Duodenal mucosa (tissue), 2 donors: ENCODE results near the gene FAM221B.
A peak's percentile ranks its signal among the peaks of the same experiment; 100 is the strongest.

Source experiments
- H3K27ac ChIP-seq: one replicate; pipeline ENCODE4 v1.7.0; 2013; ENCODE audit warnings: low read depth, low read length
- H3K27me3 ChIP-seq, 2 donors: one replicate each; pipeline ENCODE4 v1.7.0; 2013; ENCODE audit warnings: low read length in 2 of 2, control low read depth in 1 of 2; ENCODE audit not compliant: insufficient read depth in 2 of 2, control insufficient read depth in 1 of 2
- H3K36me3 ChIP-seq, 2 donors: one replicate each; pipeline ENCODE4 v1.7.0; 2013; ENCODE audit warnings: low read length in 2 of 2, control low read depth in 1 of 2; ENCODE audit not compliant: insufficient read depth in 2 of 2, control insufficient read depth in 1 of 2
- H3K4me1 ChIP-seq, 2 donors: one replicate each; pipeline ENCODE4 v1.7.0; 2013; ENCODE audit warnings: low read length in 2 of 2, control low read depth in 1 of 2; ENCODE audit not compliant: insufficient read depth in 2 of 2, control insufficient read depth in 1 of 2
- H3K4me3 ChIP-seq, 2 donors: one replicate each; pipeline ENCODE4 v1.7.0; 2013; ENCODE audit warnings: low read length in 2 of 2, low read depth in 1 of 2
- H3K9ac ChIP-seq, 2 donors: one replicate each; pipeline ENCODE4 v1.7.0; 2013; ENCODE audit warnings: low read length in 2 of 2, low read depth in 1 of 2
- H3K9me3 ChIP-seq, 2 donors: one replicate each; pipeline ENCODE4 v1.7.0; 2013; ENCODE audit warnings: low read length in 2 of 2, control low read depth in 1 of 2; ENCODE audit not compliant: control insufficient read depth in 1 of 2

FAM221B gene, protein sequence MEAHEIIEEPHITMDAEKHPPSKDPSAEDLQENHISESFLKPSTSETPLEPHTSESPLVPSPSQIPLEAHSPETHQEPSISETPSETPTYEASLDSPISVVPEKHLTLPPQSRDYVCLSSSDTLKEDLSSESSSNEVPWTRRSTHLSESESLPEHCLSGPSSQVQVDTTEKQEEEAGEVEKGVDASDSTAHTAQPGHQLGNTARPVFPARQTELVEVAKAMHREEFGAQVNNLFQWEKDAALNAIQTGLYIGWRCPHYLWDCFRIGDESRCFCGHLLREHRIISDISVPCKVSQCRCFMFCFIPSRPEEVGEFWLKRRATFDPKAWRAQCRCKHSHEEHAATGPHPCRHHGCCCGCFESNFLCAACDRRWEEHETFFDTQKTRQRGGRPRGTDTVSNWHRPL

DNA sequence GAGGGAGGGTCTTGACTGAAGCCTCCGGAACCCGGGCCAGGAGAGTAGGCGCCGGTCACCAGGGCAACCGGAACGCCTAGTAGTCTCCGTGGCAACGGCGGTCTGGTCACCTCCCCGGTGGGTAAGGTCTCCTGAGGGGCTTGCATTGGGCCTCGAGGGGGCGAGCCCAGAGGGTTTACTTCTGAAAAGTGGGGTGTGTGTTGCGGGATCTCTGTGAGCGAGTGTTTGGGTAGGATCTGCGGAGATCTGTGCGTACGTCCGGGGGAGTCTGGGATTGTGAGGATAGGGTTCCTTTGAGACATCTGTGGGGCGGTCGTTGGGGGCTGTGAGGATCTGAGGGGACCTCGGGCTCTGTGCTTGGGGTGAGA, at the start of gene FAM221B:
FAM221B (minus strand) TSS at position 17 of the 368 bp plus-strand sequence. CDS start 2,571 bp downstream, outside the sequence.
- Histone ChIP-seq H3K27me3 (no peaks in the 10 kb centered on the region), H3K27ac (peak within 1 kb of the TSS; percentile 88), H3K4me3 (peak within 1 kb of the TSS; percentile 75 to 82), H3K4me1 (peaks cover 19 to 23% of the 10 kb centered on the region in 2 donors), H3K36me3 (no peaks in the 10 kb centered on the region), H3K9me3 (no peaks in the 10 kb centered on the region), H3K9ac (peak within 1 kb of the TSS; percentile 81 to 87)

DNA sequence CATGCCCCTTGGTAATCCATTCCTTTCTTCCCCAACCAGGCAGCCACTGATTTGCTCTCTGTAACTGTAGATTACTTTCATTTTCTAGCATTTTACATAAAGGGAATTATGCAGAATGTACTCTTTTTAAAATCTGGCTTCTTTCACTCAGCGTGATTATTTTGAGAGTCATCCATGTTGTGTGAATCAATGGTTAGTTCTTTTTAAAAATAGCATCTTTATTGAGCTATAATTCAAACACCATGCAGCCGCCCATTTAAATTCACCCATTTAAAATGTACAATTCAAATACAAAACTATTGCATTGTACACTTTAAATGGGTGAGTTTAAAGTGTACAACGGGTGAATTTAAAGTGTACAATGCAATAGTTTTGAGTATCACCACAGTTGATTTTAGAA, 44.0 kb upstream of the FAM221B start:
- H3K9ac ChIP-seq = no peak overlapping the region
- H3K27ac ChIP-seq = no peak overlapping the region
- H3K36me3 ChIP-seq = no peaks in the 10 kb centered on the region
- H3K27me3 ChIP-seq = no peaks in the 10 kb centered on the region
- peaks cover 0 to 6% of the 10 kb centered on the region in 2 donors for H3K9me3 ChIP-seq
- no peak overlapping the region for H3K4me3 ChIP-seq
- no peaks in the 10 kb centered on the region for H3K4me1 ChIP-seq

DNA sequence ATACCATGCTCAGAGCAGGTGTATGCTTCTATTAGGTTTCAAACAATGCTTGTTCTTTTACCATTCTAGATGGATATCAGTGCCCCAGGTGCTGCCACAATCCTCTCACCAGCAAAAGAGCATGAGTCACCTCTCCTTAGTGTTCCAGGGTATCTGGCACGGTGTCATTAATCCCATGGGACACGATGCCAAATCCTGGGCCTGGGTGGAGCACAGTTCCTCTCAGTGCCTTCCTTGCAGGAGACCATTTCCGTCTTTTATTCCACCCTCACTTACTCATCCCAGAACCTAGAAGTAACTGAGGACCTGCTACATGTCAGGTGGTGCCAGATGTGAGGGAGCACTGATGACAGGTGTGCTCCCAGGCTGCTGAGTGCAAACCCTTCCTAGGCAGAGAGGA, 43.0 kb upstream of the FAM221B start:
- H3K9me3 ChIP-seq = peaks cover 0 to under 1% of the 10 kb centered on the region in 2 donors
- no peaks in the 10 kb centered on the region for H3K27me3 ChIP-seq
- no peaks in the 10 kb centered on the region for H3K36me3 ChIP-seq
- H3K4me1 ChIP-seq = no peaks in the 10 kb centered on the region
- no peak overlapping the region for H3K27ac ChIP-seq
- no peak overlapping the region for H3K9ac ChIP-seq
- H3K4me3 ChIP-seq = no peak overlapping the region

DNA sequence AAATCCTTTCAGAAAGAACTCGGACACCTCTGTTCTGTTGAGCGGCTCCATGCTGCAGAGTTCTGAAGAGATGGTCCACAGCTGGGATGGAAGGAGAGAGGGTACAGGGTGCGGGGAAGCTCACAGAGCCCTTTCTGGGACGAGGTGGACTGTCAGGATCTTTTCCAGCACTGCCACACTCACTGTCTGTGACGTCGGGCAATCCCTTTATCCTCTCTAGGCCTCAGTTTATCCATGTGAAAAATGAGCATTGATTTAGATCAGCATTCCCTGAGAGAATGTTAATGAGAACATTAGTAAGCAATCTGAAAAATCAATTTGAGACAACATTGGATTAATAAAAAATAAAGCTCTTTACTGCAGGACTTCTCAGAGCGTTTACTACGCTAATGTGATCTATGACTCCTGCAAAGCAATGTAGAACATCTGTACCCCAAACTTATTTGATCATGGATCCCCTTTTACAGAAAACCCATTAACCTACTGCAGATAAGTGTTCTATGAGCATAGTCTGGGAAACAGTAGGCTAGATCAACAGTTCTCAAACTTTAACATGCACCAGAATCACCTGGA, 41.9 kb upstream of the FAM221B start, which contains the start of gene OR13J1:
OR13J1 (minus strand) TSS at position 51 of the 573 bp plus-strand sequence; CDS start at position 51, 0 bp downstream.
- H3K36me3 ChIP-seq = no peaks in the 10 kb centered on the region
- no peaks in the 10 kb centered on the region for H3K27me3 ChIP-seq
- no peak within 1 kb of the TSS for H3K9ac ChIP-seq
- H3K4me1 ChIP-seq = no peaks in the 10 kb centered on the region
- no peak within 1 kb of the TSS for H3K4me3 ChIP-seq
- H3K27ac ChIP-seq = no peak within 1 kb of the TSS
- H3K9me3 ChIP-seq = no peaks in the 10 kb centered on the region

DNA sequence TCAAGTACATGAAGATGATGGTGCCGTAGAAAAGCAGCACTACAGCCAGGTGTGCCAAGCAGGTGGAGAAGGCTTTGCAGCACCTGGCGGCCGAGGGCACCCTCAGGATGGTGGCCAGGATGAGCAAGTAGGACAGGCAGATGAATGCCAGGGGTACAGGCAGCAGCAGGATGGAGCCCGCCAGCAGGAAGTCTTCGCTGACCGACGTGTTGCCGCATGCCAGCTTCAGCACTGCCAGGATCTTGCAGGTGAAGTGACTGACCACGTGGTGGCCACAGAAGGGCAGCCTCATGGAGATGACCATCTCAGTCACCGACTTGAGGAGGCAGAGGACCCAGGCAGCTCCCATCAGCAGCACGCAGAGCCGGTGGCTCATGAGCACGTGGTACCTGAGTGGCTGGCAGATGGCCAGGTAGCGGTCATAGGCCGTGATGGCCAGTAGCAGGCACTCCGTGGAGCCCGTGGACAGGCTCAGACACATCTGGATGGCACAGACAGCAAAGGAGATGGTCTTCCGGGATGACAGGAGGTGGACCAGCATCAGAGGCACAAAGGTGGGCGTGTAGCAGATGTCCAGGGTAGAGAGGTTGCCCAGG, 41.2 kb upstream of the FAM221B start:
- no peaks in the 10 kb centered on the region for H3K9me3 ChIP-seq
- no peak overlapping the region for H3K4me3 ChIP-seq
- H3K9ac ChIP-seq = no peak overlapping the region
- H3K27ac ChIP-seq = no peak overlapping the region
- no peaks in the 10 kb centered on the region for H3K36me3 ChIP-seq
- no peaks in the 10 kb centered on the region for H3K4me1 ChIP-seq
- no peaks in the 10 kb centered on the region for H3K27me3 ChIP-seq

DNA sequence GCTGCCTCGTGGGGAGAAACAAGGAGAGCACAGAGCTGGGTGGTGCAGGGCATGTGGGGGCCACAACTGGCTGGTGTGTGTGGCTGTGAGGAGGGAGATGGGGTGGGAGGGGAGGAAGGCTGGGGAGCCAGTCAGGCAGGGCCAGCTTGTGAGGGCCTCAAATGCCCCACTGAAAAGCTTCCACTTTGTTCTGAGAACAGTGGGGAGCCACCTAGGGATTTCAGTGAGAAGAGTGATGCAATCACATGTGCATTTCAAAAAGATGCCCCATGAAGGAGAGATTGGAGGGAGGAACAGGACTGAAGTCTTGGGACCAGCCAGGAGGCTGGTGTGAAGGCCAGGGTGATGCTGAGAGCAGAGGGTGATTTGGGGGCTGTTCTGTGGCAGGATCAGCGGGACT, 40.4 kb upstream of the FAM221B start:
- H3K36me3 ChIP-seq = no peaks in the 10 kb centered on the region
- H3K27me3 ChIP-seq = peaks cover 0 to under 1% of the 10 kb centered on the region in 2 donors
- H3K4me3 ChIP-seq = no peak overlapping the region
- no peak overlapping the region for H3K27ac ChIP-seq
- no peaks in the 10 kb centered on the region for H3K9me3 ChIP-seq
- H3K4me1 ChIP-seq = no peaks in the 10 kb centered on the region
- no peak overlapping the region for H3K9ac ChIP-seq

DNA sequence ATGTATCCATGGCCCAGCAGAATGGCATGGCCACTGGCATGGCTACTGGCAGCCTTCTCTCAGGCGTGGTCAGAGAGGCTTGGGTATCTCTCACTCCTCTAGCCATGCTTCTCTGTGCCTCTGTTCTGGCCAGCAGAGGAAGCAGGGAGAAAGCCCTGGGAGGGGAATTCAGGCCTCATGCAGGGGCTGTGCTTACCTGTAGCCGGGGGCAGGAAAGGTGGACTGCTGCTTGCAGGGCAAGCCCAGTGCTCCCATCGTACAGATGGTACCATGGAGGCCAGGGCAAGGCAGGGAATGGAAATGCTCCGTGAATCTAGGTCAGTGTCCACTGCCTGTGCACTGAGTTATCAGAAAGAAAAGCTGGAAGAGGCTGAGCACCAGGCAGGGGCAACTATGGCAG, 39.0 kb upstream of the FAM221B start:
- Histone ChIP-seq H3K4me1 (no peaks in the 10 kb centered on the region), H3K9ac (no peak overlapping the region), H3K36me3 (no peaks in the 10 kb centered on the region), H3K27me3 (peaks cover under 1 to 9% of the 10 kb centered on the region in 2 donors), H3K4me3 (no peak overlapping the region), H3K9me3 (no peaks in the 10 kb centered on the region), H3K27ac (no peak overlapping the region)

DNA sequence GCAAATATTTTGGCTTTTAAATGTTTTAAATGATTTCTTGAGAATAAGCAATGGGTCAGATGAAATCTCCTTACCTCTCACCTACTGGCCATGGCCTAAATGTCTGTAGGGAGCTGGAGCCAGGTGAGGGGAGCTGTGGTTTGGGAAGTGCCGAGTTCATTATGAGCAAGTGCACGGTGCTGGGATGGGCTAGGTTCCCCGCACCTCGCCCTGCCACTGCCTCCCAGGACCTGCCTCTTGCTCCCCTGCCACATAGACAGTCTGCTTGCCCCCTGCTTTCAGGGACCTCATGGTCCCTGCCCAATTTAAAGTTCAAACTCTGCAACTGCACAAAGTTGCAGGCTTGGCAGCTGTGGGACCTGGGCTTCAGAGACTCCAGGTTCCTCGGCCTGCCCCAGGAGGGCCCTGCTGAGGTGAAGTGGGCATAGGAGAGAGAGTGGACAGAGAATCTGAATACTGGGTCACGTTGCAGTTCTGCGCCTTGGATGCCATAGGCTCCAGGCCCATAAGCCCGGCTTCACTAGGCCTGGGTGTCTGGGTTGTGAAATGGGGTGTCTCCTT, 36.2 kb upstream of the FAM221B start:
- Histone ChIP-seq H3K4me3 (no peak overlapping the region), H3K9me3 (no peaks in the 10 kb centered on the region), H3K4me1 (no peaks in the 10 kb centered on the region), H3K36me3 (no peaks in the 10 kb centered on the region), H3K27ac (no peak overlapping the region), H3K9ac (no peak overlapping the region), H3K27me3 (peaks cover 27 to 28% of the 10 kb centered on the region in 2 donors)

DNA sequence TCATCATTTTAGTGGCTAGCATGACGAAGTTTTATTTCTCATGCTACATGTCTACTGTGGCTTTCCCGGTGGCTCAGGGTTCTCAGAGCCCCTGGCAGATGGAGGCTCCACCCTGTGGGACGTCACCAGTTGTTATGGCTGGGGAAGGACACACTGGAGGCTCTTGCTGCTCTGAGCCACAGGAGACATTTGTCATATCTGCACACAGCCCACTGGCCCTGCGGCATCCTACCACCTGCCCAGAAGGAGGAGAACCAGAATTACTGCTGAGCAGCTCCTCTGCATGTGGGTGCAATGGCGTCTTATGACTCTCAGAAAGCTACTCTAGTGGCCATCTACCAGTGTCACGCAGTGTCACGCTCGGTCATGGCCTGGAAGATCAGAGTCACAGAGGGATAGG, 35.1 kb upstream of the FAM221B start:
- Histone ChIP-seq H3K36me3 (no peaks in the 10 kb centered on the region), H3K4me3 (no peak overlapping the region), H3K9ac (no peak overlapping the region), H3K9me3 (no peaks in the 10 kb centered on the region), H3K27me3 (peaks cover 32 to 34% of the 10 kb centered on the region in 2 donors), H3K4me1 (no peaks in the 10 kb centered on the region), H3K27ac (no peak overlapping the region)

DNA sequence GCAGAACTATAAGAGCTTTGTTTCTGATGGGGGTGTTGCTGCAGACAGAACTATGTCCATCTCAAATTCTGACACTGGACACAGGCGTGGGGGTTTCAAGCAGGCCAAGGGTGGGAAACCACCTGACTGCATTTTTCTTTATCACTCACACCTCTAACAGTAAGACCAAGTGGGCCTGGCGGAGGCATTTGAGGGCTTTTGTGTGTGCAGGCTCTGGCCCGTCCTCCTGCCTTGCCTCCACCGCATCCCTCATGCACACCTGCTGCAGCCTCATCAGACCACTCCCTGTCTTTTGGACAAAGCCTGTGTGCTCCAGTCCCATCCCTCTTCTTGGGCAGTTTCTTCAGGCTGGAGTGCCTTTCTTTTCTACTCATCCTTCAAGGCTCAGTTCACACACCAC, 33.8 kb upstream of the FAM221B start:
- Histone ChIP-seq H3K4me3 (no peak overlapping the region), H3K36me3 (no peaks in the 10 kb centered on the region), H3K9ac (no peak overlapping the region), H3K27me3 (peaks cover 32 to 34% of the 10 kb centered on the region in 2 donors), H3K27ac (no peak overlapping the region), H3K4me1 (no peaks in the 10 kb centered on the region), H3K9me3 (no peaks in the 10 kb centered on the region)
